SH-SY5Y (cell line): ENCODE measurements around the gene TRIM46.

ENCODE experiments used
- GATA2 ChIP-seq: IDR thresholded peaks from 2 replicates; pipeline ENCODE4 v1.6.1; 2011; ENCODE audit warnings: mild to moderate bottlenecking, low read depth, low read length
- GATA3 ChIP-seq: IDR thresholded peaks from 2 replicates; pipeline ENCODE4 v1.6.1; 2011; ENCODE audit warnings: low read depth, mild to moderate bottlenecking, low read length, moderate library complexity

The TRIM46 gene

DNA sequence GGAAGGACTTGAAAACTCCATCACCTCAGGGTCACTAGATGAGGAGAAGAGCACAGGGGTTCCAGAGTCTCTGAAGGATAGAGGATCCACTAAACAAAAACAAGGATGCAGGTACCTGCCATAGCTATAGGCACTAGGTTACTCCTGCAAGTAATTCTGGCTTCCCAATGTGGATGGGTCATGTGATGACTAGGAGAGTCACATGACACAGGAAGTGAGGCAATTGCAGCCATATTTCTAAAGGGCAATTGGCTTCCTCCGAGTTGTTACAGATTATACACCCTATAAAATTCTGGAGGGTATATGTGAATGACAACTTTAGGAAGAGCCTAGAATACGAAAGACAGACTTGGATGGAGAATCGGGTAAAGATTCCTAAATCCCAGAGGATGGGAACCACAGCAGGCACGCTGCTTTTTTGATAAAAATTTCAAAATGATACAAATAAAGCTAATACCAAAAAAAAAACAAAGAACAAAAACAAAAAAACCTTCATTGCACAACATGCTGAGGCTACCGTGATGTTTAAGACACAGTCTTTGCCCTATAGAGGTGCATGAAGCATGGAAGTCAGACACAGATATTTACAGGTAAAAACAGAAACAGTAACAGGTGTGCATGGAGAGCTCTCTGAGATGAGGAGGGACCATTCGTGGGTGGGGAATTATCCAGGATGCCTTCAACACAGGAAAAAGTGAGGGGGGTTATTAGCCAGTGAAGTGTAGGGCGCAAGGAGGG, 45.4 kb downstream of the TRIM46 start:
- TF ChIP-seq GATA3 (no peak), GATA2 (no peak)

DNA sequence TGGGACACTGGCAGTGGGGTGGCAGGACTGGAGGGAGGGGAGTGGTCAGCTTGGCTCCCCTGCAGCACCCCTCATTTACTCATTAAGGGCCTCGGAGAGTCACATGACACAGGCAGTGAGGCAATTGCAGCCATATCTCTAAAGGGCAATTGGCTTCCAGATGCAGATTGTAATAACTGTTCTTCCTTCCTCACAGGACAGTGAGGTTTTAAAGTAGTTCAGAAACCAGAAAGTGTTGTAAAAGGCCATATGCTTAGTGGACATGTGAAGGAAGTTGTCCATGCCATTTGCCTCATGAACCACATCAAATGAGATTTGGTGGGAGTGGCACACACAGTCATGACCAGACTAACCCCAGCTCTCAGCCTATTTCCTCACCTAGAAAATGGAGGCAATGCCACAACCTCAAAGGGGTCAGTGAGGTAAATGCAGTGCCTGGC, 46.0 kb downstream of the TRIM46 start:
- no peak for TF ChIP-seq GATA3
- TF ChIP-seq GATA2 = no peak

DNA sequence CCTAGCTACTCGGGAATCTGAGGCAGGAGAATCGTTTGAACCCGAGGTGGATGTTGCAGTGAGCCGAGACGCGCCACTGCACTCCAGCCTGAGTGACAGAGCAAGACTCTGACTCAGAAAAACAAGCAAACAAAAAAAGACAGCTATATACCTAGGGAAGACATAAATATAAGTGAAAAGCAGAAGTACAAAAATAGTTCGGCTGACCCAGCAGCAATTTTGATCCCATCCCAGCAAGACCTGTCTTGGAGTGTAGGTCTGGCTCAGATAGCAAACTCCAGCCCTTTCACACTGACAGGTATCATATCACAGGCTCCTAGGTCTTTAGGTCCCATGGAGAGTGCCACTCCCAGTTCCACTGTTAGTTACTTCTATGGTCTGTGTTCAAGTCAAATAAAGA, 49.4 kb downstream of the TRIM46 start:
- TF ChIP-seq GATA2 = no peak
- TF ChIP-seq GATA3 = no peak

DNA sequence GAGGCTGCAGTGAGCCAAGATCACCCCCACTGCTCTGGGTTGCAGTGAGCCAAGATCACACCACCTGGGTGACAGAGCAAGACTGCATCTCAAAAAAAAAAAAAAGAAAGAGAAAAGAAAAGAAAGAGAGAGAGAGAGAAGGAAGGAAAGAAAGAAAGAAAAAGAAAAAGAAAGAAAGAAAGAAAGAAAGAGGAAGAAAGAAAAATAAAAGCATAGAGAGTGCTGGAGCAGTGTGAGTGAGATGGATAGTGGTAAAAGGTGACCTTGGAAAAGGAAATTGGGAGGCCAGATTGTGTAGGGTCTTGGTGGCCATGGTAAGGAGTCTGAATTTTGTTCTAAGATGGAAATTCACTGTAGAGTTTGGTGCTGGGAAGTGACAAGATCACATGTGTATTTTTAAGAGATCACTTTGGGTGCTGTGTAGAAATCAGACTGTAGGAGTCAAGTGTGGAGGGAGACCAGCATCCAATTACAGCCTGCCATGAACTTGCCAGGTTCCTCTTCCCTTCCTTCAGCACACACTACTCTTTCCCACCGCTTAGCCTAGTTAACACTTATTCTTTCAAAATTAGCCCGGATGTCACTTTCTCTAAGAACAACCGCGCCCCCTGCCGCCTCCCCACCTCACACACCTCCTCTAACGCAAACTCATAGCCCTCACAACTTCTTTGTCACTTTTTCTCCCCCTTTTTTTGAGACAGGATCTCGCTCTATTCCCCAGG, 52.7 kb downstream of the TRIM46 start:
- TF ChIP-seq GATA2 (no peak), GATA3 (no peak)

DNA sequence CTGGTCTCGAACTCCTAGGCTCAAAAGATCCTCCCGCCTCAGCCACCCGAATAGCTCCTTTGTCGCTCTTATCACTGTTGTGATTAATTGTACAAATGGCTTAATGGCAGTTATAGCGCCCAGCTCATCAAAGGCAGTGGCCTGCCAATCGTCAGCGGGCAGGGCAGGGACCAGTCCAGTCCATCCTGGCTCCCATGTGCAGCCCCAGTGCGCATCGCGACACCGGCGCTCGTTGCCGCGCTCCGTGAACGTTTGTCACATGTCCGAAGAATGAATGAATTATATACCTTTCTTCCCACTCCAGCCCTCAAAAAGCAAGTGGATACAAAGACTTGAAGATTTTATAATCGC, 53.2 kb downstream of the TRIM46 start:
- TF ChIP-seq GATA3 (no peak), GATA2 (no peak)

DNA sequence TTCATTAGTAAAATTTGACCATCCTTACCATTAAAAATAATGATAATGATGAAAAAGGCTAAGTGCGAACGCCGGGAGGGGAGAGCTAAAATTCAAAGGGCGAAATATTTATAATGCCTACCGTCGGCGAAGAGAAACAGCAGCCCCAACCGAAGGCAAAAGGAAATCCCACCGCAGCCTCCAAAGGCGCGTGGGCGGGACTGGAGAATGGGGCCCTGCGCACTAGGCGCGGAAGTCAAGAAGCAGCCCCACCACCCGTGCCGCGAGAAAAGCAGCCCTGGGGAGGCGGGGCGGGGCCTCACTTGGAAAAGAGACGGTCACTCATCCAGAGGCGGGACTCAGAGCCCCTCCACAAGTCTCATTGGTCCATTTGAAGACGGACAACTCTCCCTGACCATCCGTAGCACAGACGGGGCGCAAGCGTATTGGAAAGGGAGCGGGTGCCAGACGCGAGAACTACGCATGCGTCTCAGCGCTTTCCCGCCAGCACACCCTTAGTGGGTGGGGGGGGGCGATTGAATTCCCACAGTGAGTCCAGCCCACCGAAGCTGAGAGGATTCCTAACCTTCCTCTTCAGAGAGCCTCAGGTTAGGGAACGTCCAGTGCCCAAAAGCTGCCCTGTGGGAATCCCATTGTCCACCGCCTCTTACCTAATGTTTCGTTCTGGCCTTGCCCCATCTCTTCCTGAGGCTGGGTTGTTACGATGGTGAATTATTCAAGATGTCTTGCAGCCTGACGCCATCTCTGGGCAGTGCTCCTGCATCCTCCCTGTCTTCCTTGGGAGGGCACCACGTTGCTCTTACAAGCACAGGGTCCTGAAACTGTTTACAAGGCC, 53.8 kb downstream of the TRIM46 start:
- TF ChIP-seq GATA2 (no peak), GATA3 (no peak)

DNA sequence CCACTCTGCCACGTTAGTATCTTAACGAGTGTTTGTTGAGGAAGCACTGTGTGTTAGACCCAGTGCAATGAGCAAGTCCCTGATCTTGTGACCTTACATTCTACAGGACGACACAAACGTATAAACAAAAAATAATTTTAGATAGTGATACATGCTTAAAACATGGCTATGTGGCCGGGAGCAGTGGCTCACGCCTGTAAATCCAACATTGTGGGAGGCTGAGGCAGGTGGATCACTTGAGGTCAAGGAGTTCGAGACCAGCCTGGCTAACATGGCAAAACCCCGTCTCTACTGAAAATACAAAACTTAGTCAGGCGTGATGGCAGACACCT, 54.4 kb downstream of the TRIM46 start:
- no peak for TF ChIP-seq GATA2
- TF ChIP-seq GATA3 = no peak
